K562 (cell line): Measurements from ENCODE around the gene FRMD4B.

Experiments used
- FOXM1 ChIP-seq, 2 experiments: fragments of 450-650 bp in 1 of 2; sonication (generic) in 1 of 2; formaldehyde crosslinking in 1 of 2; IDR thresholded peaks; 2 replicates each; pipeline versions ENCODE4 v1.6.1 to v1.9.0; 2017 to 2022; ENCODE audit warnings: low read depth in 2 of 2, mild to moderate bottlenecking in 2 of 2, missing genetic modification reagents in 1 of 2, moderate library complexity in 1 of 2
- KLF13 ChIP-seq: fragments of 450-650 bp; IDR thresholded peaks from 2 replicates; pipeline ENCODE4 v1.6.1; 2016; ENCODE audit warnings: missing genetic modification characterization, low read depth, mild to moderate bottlenecking, missing compliant biosample characterization, moderate library complexity, borderline replicate concordance
- ZNF431 ChIP-seq: sonication (generic); formaldehyde crosslinking; IDR thresholded peaks from 2 replicates; pipeline ENCODE4 v1.8.0; 2022; ENCODE audit warnings: mild to moderate bottlenecking, missing genetic modification reagents
- ZZZ3 ChIP-seq: fragments of 450-650 bp; IDR thresholded peaks from 2 replicates; pipeline ENCODE4 v1.6.1; 2016; ENCODE audit warnings: antibody characterized with exemption, mild to moderate bottlenecking, moderate library complexity

- TF ChIP-seq KLF13 (tag) (no peak), ZZZ3 (no peak), FOXM1 (IDR thresholded peaks at IDR 0.05; ENCODE audit: low read depth) (no peak), FOXM1 (CRISPR knock-in tag; IDR thresholded peaks at IDR 0.05; ENCODE audit: low read depth) (no peak), ZNF431 (CRISPR knock-in tag) (no peak)
These were observed 141.8 kb downstream of the FRMD4B start for GRCh38 chr3:69244039-69244438.
